Heart left ventricle (tissue), 16 donors: ENCODE measurements around the gene ILF2. TPM values are rescaled to one million over a fixed set of nuclear protein-coding genes. Genes with fewer than 3 reads are reported as not detected.

Experiments used
- ATAC-seq, 4 donors: fragments of 200-7000 bp; cut with Tn5 transposase; one replicate each; pipeline ENCODE4 v1.9.1; 2020 to 2022; ENCODE audit warnings: moderate library complexity in 4 of 4, mild to moderate bottlenecking in 3 of 4, moderate number of reproducible peaks in 1 of 4
- DNase-seq, 5 donors: peaks; one replicate each; pipeline ENCODE4 v3.0.0-alpha.2; 2020
- H3K27ac ChIP-seq, 12 donors: fragments of 200-600 bp; sonication (generic) in 4 of 12; one replicate each; pipeline versions ENCODE4 v1.5.0 to v1.8.0; 2016 to 2022; ENCODE audit warnings: mild to moderate bottlenecking in 2 of 12
- H3K27me3 ChIP-seq, 9 donors: fragments of 200-600 bp; sonication (generic) in 2 of 9; one replicate each; pipeline versions ENCODE4 v1.5.1 to v1.8.0; 2016 to 2022; ENCODE audit warnings: mild to moderate bottlenecking in 3 of 9
- H3K36me3 ChIP-seq, 9 donors: fragments of 200-600 bp; sonication (generic) in 2 of 9; one replicate each; pipeline versions ENCODE4 v1.5.0 to v1.8.0; 2018 to 2022; ENCODE audit warnings: mild to moderate bottlenecking in 2 of 9
- H3K4me1 ChIP-seq, 12 donors: fragments of 200-600 bp; sonication (generic) in 4 of 12; one replicate each; pipeline versions ENCODE4 v1.5.0 to v1.8.0; 2016 to 2022; ENCODE audit warnings: mild to moderate bottlenecking in 3 of 12
- H3K4me3 ChIP-seq, 12 donors: fragments of 200-600 bp; sonication (generic) in 4 of 12; one replicate each; pipeline versions ENCODE4 v1.5.0 to v1.8.0; 2017 to 2022; ENCODE audit warnings: mild to moderate bottlenecking in 9 of 12, moderate library complexity in 4 of 12
- H3K9me3 ChIP-seq, 12 donors: fragments of 200-600 bp; sonication (generic) in 4 of 12; one replicate each; pipeline versions ENCODE4 v1.5.0 to v1.8.0; 2016 to 2022; ENCODE audit warnings: mild to moderate bottlenecking in 1 of 12
- CTCF ChIP-seq, 12 donors: fragments of 200-600 bp; sonication (generic) in 4 of 12; IDR thresholded peaks; one replicate each; pipeline versions ENCODE4 v1.5.0 to v1.8.0; 2018 to 2022; ENCODE audit warnings: antibody characterized with exemption in 12 of 12, mild to moderate bottlenecking in 5 of 12
- POLR2A ChIP-seq, 2 donors: fragments of 450-650 bp; IDR thresholded peaks; one replicate each; pipeline ENCODE4 v1.6.1; 2017; ENCODE audit warnings: antibody characterized with exemption in 2 of 2, mild to moderate bottlenecking in 2 of 2, moderate library complexity in 2 of 2
- WGBS, 4 donors: extraction: QIAGEN DNeasy Blood & Tissue Kit in 2 of 4; methylation state at CpG; one replicate each; pipeline versions ENCODE4 v1.1.5 to v1.1.7; 2013 to 2018; 5-methylcytosine and 5-hydroxymethylcytosine counted together
- intact Hi-C, 10 donors: fragments of 100-400 bp; cut with DNase I; formaldehyde crosslinking; loops; one replicate each; pipeline versions ENCODE4 v1.11.1 to v1.14.2; 2022
- polyA plus RNA-seq, 2 donors: library from polyadenylated mRNA; stranded (reverse); fragments of 200-250 nt; gene quantifications; one replicate each; pipeline ENCODE4 v1.2.3, GENCODE V29; 2013
- total RNA-seq, 9 donors: library from RNA; depleted of rRNA in 2 of 9; stranded (reverse); fragments of >200 nt in 2 of 9; fragmentation: NEBNext Ultra II Directional in 3 of 9; extraction: Animal tissue kit (Norgen Biotek cat#: 25700) in 3 of 9; gene quantifications; one replicate each; pipeline versions ENCODE4 v1.1.0 to v1.2.4, GENCODE V29; 2016 to 2023
- donor health status: ischemic (EF 13 %, LVEDD 7.1; RV severe dilation, severe dysfunction).
- donor health status: healthy with polysubstance abuse.
- donor health status: DM: no; HTN: yes; CAD: no.
- donor health status: DM: no; HTN: no; CAD: no.
- donor health status: ischemic (EF 25% LVEDD 6.9; RV normal size, moderate dysfunction).
- donor health status: ischemic (EF 25% LVEDD 5.7; RV mildly dilated, moderate dysfunction).
- donor health status: healthy.
- donor health status: DM: yes; HTN: yes; CAD: no.
- donor health status: ischemic (EF 35%, LVEDD 5.7; RV mildly dilated, moderate dysfunction).
- donor health status: nonischemic (EF 11% LVEDD 7.7; RV severe dilation, severe dysfunction).
- donor health status: DM: yes; HTN: yes; CAD: no.
- donor health status: PGD.
- donor health status: ischemic (EF 29% LVEDD 5.4; RV normal size, mild dysfunction).
- donor health status: nonischemic (EF 23%, LVEDD 6.1; RV moderate dilation, normal function).

ILF2 gene
- total and polyA plus RNA-seq, 11 donors, result 22.1 to 163 (median 74.2) TPM

- intact Hi-C loops, result loop anchor here in 3 of 10 donors (5.0 to 10.0 kb wide), 2 partner anchors 88 to 91 kb away; no protein-coding TSS in a partner anchor
- no peak for TF ChIP-seq CTCF (IDR thresholded peaks at IDR 0.05)
- TF ChIP-seq POLR2A (IDR thresholded peaks at IDR 0.05), result no peak
- H3K36me3 ChIP-seq, result peaks cover under 1 to 87% (median 80%) of the 10 kb centered on the region in 9 donors
- WGBS, 4 donors, result 81 to 91% (median 87%) methylated on average over 5 of the region's 5 CpGs
- no peak overlapping the region for H3K27ac ChIP-seq
- H3K27me3 ChIP-seq, result no peaks in the 10 kb centered on the region
- peaks cover 0 to 16% (median 10%) of the 10 kb centered on the region in 12 donors for H3K4me1 ChIP-seq
- no peaks in the 10 kb centered on the region for H3K9me3 ChIP-seq
- DNase-seq (peak in 1 of 5 donors; percentile 9), ATAC-seq (no peak)
- H3K4me3 ChIP-seq, result no peak overlapping the region
Measured at GRCh38 chr1:153663211-153663610, 7.6 kb downstream of the ILF2 start.

GRCh38 chr1:153662269-153662668 lies 8.5 kb downstream of the ILF2 start:
- Histone ChIP-seq H3K4me3 (no peak overlapping the region), H3K36me3 (peaks cover 0 to 78% (median 71%) of the 10 kb centered on the region in 9 donors), H3K27ac (no peak overlapping the region), H3K27me3 (no peaks in the 10 kb centered on the region), H3K4me1 (peaks cover 0 to 18% (median 12%) of the 10 kb centered on the region in 12 donors), H3K9me3 (no peaks in the 10 kb centered on the region)
- no peak for DNase-seq
- TF ChIP-seq POLR2A (IDR thresholded peaks at IDR 0.05), result no peak
- no peak for TF ChIP-seq CTCF (IDR thresholded peaks at IDR 0.05)
- intact Hi-C loops, result loop anchor here in 3 of 10 donors (5.0 to 10.0 kb wide), 2 partner anchors 87 to 90 kb away; no protein-coding TSS in a partner anchor
- no peak for ATAC-seq
- 50 to 62% (median 53%) methylated on average over 2 of the region's 2 CpGs for WGBS, 4 donors

- intact Hi-C loops, result loop anchor here in 3 of 10 donors (5.0 to 10.0 kb wide), 2 partner anchors 86 to 89 kb away; no protein-coding TSS in a partner anchor
- H3K27me3 ChIP-seq, result no peaks in the 10 kb centered on the region
- H3K27ac ChIP-seq, result no peak overlapping the region
- no peaks in the 10 kb centered on the region for H3K9me3 ChIP-seq
- ATAC-seq (no peak), DNase-seq (peak in 1 of 5 donors; percentile 4)
- TF ChIP-seq CTCF (IDR thresholded peaks at IDR 0.05) (no peak), POLR2A (IDR thresholded peaks at IDR 0.05) (no peak)
- WGBS, 4 donors, result 57 to 68% (median 66%) methylated on average over 9 of the region's 9 CpGs
- no peak overlapping the region for H3K4me3 ChIP-seq
- peaks cover 0 to 67% (median 60%) of the 10 kb centered on the region in 9 donors for H3K36me3 ChIP-seq
- H3K4me1 ChIP-seq, result peaks cover 0 to 18% (median 12%) of the 10 kb centered on the region in 12 donors
Measured at GRCh38 chr1:153661111-153661708, 9.6 kb downstream of the ILF2 start.

- Histone ChIP-seq H3K27ac (peak overlapping the region in 6 of 12 donors; percentile 8 to 99 (median 98)), H3K36me3 (peaks cover 0 to 52% (median 45%) of the 10 kb centered on the region in 9 donors), H3K27me3 (no peaks in the 10 kb centered on the region), H3K4me3 (peak overlapping the region in 10 of 12 donors; percentile 67 to 96 (median 82)), H3K9me3 (no peaks in the 10 kb centered on the region), H3K4me1 (peaks cover 0 to 18% (median 12%) of the 10 kb centered on the region in 12 donors)
- intact Hi-C loops, result loop anchor here in 4 of 10 donors (5.0 to 10.0 kb wide), 2 partner anchors 85 to 87 kb away; no protein-coding TSS in a partner anchor
- ATAC-seq (no peak), DNase-seq (peak in 1 of 5 donors; percentile 9)
- TF ChIP-seq CTCF (IDR thresholded peaks at IDR 0.05) (no peak), POLR2A (IDR thresholded peaks at IDR 0.05) (no peak)
- WGBS, 4 donors, result 79 to 82% (median 80%) methylated on average over 9 of the region's 9 CpGs
Measured at GRCh38 chr1:153659656-153660055, 11.1 kb downstream of the ILF2 start.
